ENCODE data around the gene GPR18.

The GPR18 gene

GRCh38 chr13:99267927-99268326 is 9.7 kb upstream of the GPR18 start:
- H3K27ac ChIP-seq (ENCODE audit: low read length) = no peak overlapping the region
- H3K4me1 ChIP-seq (ENCODE audit: control insufficient read depth, insufficient read depth, low read length) = no peaks in the 10 kb centered on the region
- H3K4me3 ChIP-seq (ENCODE audit: low read length in 2 of 2) = no peak overlapping the region
- no peak overlapping the region for H3K9ac ChIP-seq (ENCODE audit: low read length in 2 of 2)
- H3K27me3 ChIP-seq (ENCODE audit: control insufficient read depth in 1 of 2, insufficient read depth in 2 of 2, low read length in 2 of 2) = no peaks in the 10 kb centered on the region
- H3K36me3 ChIP-seq (ENCODE audit: control insufficient read depth in 2 of 2, insufficient read depth in 2 of 2, low read length in 2 of 2) = peaks cover 0 to 7% of the 10 kb centered on the region in 2 donors
- peaks cover 0 to 4% of the 10 kb centered on the region in 2 donors for H3K9me3 ChIP-seq (ENCODE audit: control insufficient read depth in 2 of 2, low read length in 2 of 2)

- no peaks in the 10 kb centered on the region for H3K4me1 ChIP-seq (ENCODE audit: control insufficient read depth, insufficient read depth, low read length)
- no peak overlapping the region for H3K9ac ChIP-seq (ENCODE audit: low read length in 2 of 2)
- no peak overlapping the region for H3K27ac ChIP-seq (ENCODE audit: low read length)
- no peaks in the 10 kb centered on the region for H3K27me3 ChIP-seq (ENCODE audit: control insufficient read depth in 1 of 2, insufficient read depth in 2 of 2, low read length in 2 of 2)
- H3K4me3 ChIP-seq (ENCODE audit: low read length in 2 of 2) = no peak overlapping the region
- H3K36me3 ChIP-seq (ENCODE audit: control insufficient read depth in 2 of 2, insufficient read depth in 2 of 2, low read length in 2 of 2) = peaks cover 0 to 7% of the 10 kb centered on the region in 2 donors
- H3K9me3 ChIP-seq (ENCODE audit: control insufficient read depth in 2 of 2, low read length in 2 of 2) = no peaks in the 10 kb centered on the region
Measured at GRCh38 chr13:99266827-99267226, 8.6 kb upstream of the GPR18 start.

GRCh38 chr13:99265821-99266426 is 7.7 kb upstream of the GPR18 start:
- Histone ChIP-seq H3K27me3 (ENCODE audit: control insufficient read depth in 1 of 2, insufficient read depth in 2 of 2, low read length in 2 of 2) (no peaks in the 10 kb centered on the region), H3K4me3 (ENCODE audit: low read length in 2 of 2) (no peak overlapping the region), H3K9me3 (ENCODE audit: control insufficient read depth in 2 of 2, low read length in 2 of 2) (no peaks in the 10 kb centered on the region), H3K4me1 (ENCODE audit: control insufficient read depth, insufficient read depth, low read length) (no peaks in the 10 kb centered on the region), H3K36me3 (ENCODE audit: control insufficient read depth in 2 of 2, insufficient read depth in 2 of 2, low read length in 2 of 2) (peaks cover 0 to 7% of the 10 kb centered on the region in 2 donors), H3K27ac (ENCODE audit: low read length) (no peak overlapping the region), H3K9ac (ENCODE audit: low read length in 2 of 2) (no peak overlapping the region)

- Histone ChIP-seq H3K4me1 (ENCODE audit: control insufficient read depth, insufficient read depth, low read length) (no peaks in the 10 kb centered on the region), H3K4me3 (ENCODE audit: low read length in 2 of 2) (no peak overlapping the region), H3K36me3 (ENCODE audit: control insufficient read depth in 2 of 2, insufficient read depth in 2 of 2, low read length in 2 of 2) (peaks cover 0 to 7% of the 10 kb centered on the region in 2 donors), H3K27ac (ENCODE audit: low read length) (no peak overlapping the region), H3K9me3 (ENCODE audit: control insufficient read depth in 2 of 2, low read length in 2 of 2) (no peaks in the 10 kb centered on the region), H3K9ac (ENCODE audit: low read length in 2 of 2) (no peak overlapping the region), H3K27me3 (ENCODE audit: control insufficient read depth in 1 of 2, insufficient read depth in 2 of 2, low read length in 2 of 2) (no peaks in the 10 kb centered on the region)
Measured at GRCh38 chr13:99265162-99265800, 7.1 kb upstream of the GPR18 start.

GRCh38 chr13:99264051-99264450 is 5.9 kb upstream of the GPR18 start:
- Histone ChIP-seq H3K9ac (ENCODE audit: low read length in 2 of 2) (no peak overlapping the region), H3K27ac (ENCODE audit: low read length) (no peak overlapping the region), H3K4me1 (ENCODE audit: control insufficient read depth, insufficient read depth, low read length) (no peaks in the 10 kb centered on the region)

GRCh38 chr13:99263126-99263785 is 5.1 kb upstream of the GPR18 start:
- Histone ChIP-seq H3K36me3 (ENCODE audit: control insufficient read depth in 2 of 2, insufficient read depth in 2 of 2, low read length in 2 of 2) (peaks cover 0 to 11% of the 10 kb centered on the region in 2 donors), H3K4me1 (ENCODE audit: control insufficient read depth, insufficient read depth, low read length) (no peaks in the 10 kb centered on the region), H3K4me3 (ENCODE audit: low read length in 2 of 2) (no peak overlapping the region), H3K27ac (ENCODE audit: low read length) (no peak overlapping the region), H3K27me3 (ENCODE audit: control insufficient read depth in 1 of 2, insufficient read depth in 2 of 2, low read length in 2 of 2) (no peaks in the 10 kb centered on the region), H3K9me3 (ENCODE audit: control insufficient read depth in 2 of 2, low read length in 2 of 2) (no peaks in the 10 kb centered on the region), H3K9ac (ENCODE audit: low read length in 2 of 2) (no peak overlapping the region)

More at GRCh38 chr13:99264051-99264450, 5.9 kb upstream of the GPR18 start:
- no peaks in the 10 kb centered on the region for H3K27me3 ChIP-seq (ENCODE audit: control insufficient read depth in 1 of 2, insufficient read depth in 2 of 2, low read length in 2 of 2)
- H3K4me3 ChIP-seq (ENCODE audit: low read length in 2 of 2) = no peak overlapping the region
- peaks cover 0 to 11% of the 10 kb centered on the region in 2 donors for H3K36me3 ChIP-seq (ENCODE audit: control insufficient read depth in 2 of 2, insufficient read depth in 2 of 2, low read length in 2 of 2)
- no peaks in the 10 kb centered on the region for H3K9me3 ChIP-seq (ENCODE audit: control insufficient read depth in 2 of 2, low read length in 2 of 2)

- H3K9me3 ChIP-seq (ENCODE audit: control insufficient read depth in 2 of 2, low read length in 2 of 2) = no peaks in the 10 kb centered on the region
- H3K27ac ChIP-seq (ENCODE audit: low read length) = no peak overlapping the region
- no peaks in the 10 kb centered on the region for H3K4me1 ChIP-seq (ENCODE audit: control insufficient read depth, insufficient read depth, low read length)
- H3K36me3 ChIP-seq (ENCODE audit: control insufficient read depth in 2 of 2, insufficient read depth in 2 of 2, low read length in 2 of 2) = peaks cover 0 to 7% of the 10 kb centered on the region in 2 donors
- H3K4me3 ChIP-seq (ENCODE audit: low read length in 2 of 2) = no peak overlapping the region
- no peaks in the 10 kb centered on the region for H3K27me3 ChIP-seq (ENCODE audit: control insufficient read depth in 1 of 2, insufficient read depth in 2 of 2, low read length in 2 of 2)
- no peak overlapping the region for H3K9ac ChIP-seq (ENCODE audit: low read length in 2 of 2)
Measured at GRCh38 chr13:99261059-99261458, 2.9 kb upstream of the GPR18 start.

- Histone ChIP-seq H3K27ac (ENCODE audit: low read length) (no peak overlapping the region), H3K9me3 (ENCODE audit: control insufficient read depth in 2 of 2, low read length in 2 of 2) (no peaks in the 10 kb centered on the region), H3K36me3 (ENCODE audit: control insufficient read depth in 2 of 2, insufficient read depth in 2 of 2, low read length in 2 of 2) (peaks cover under 1 to 10% of the 10 kb centered on the region in 2 donors), H3K4me3 (ENCODE audit: low read length in 2 of 2) (no peak overlapping the region), H3K27me3 (ENCODE audit: control insufficient read depth in 1 of 2, insufficient read depth in 2 of 2, low read length in 2 of 2) (no peaks in the 10 kb centered on the region), H3K4me1 (ENCODE audit: control insufficient read depth, insufficient read depth, low read length) (no peaks in the 10 kb centered on the region), H3K9ac (ENCODE audit: low read length in 2 of 2) (no peak overlapping the region)
Measured at GRCh38 chr13:99260216-99260615, 2.0 kb upstream of the GPR18 start.

GRCh38 chr13:99258946-99259345 is 767 bp upstream of the GPR18 start:
- Histone ChIP-seq H3K27me3 (ENCODE audit: control insufficient read depth in 1 of 2, insufficient read depth in 2 of 2, low read length in 2 of 2) (no peaks in the 10 kb centered on the region), H3K4me1 (ENCODE audit: control insufficient read depth, insufficient read depth, low read length) (no peaks in the 10 kb centered on the region), H3K36me3 (ENCODE audit: control insufficient read depth in 2 of 2, insufficient read depth in 2 of 2, low read length in 2 of 2) (peaks cover 3 to 13% of the 10 kb centered on the region in 2 donors), H3K9ac (ENCODE audit: low read length in 2 of 2) (no peak overlapping the region), H3K9me3 (ENCODE audit: control insufficient read depth in 2 of 2, low read length in 2 of 2) (no peaks in the 10 kb centered on the region), H3K27ac (ENCODE audit: low read length) (no peak overlapping the region), H3K4me3 (ENCODE audit: low read length in 2 of 2) (no peak overlapping the region)

GRCh38 chr13:99257291-99257690 is 888 bp downstream of the GPR18 start:
- H3K4me1 ChIP-seq (ENCODE audit: control insufficient read depth, insufficient read depth, low read length) = no peaks in the 10 kb centered on the region
- H3K27me3 ChIP-seq (ENCODE audit: control insufficient read depth in 1 of 2, insufficient read depth in 2 of 2, low read length in 2 of 2) = no peaks in the 10 kb centered on the region
- no peak overlapping the region for H3K4me3 ChIP-seq (ENCODE audit: low read length in 2 of 2)
- H3K9me3 ChIP-seq (ENCODE audit: control insufficient read depth in 2 of 2, low read length in 2 of 2) = no peaks in the 10 kb centered on the region
- no peak overlapping the region for H3K9ac ChIP-seq (ENCODE audit: low read length in 2 of 2)
- H3K27ac ChIP-seq (ENCODE audit: low read length) = no peak overlapping the region
- peaks cover 3 to 12% of the 10 kb centered on the region in 2 donors for H3K36me3 ChIP-seq (ENCODE audit: control insufficient read depth in 2 of 2, insufficient read depth in 2 of 2, low read length in 2 of 2)

GRCh38 chr13:99256709-99257108 is 1.5 kb downstream of the GPR18 start:
- H3K27ac ChIP-seq (ENCODE audit: low read length) = no peak overlapping the region
- no peaks in the 10 kb centered on the region for H3K4me1 ChIP-seq (ENCODE audit: control insufficient read depth, insufficient read depth, low read length)
- no peak overlapping the region for H3K9ac ChIP-seq (ENCODE audit: low read length in 2 of 2)
- no peaks in the 10 kb centered on the region for H3K27me3 ChIP-seq (ENCODE audit: control insufficient read depth in 1 of 2, insufficient read depth in 2 of 2, low read length in 2 of 2)
- no peak overlapping the region for H3K4me3 ChIP-seq (ENCODE audit: low read length in 2 of 2)
- no peaks in the 10 kb centered on the region for H3K9me3 ChIP-seq (ENCODE audit: control insufficient read depth in 2 of 2, low read length in 2 of 2)
- H3K36me3 ChIP-seq (ENCODE audit: control insufficient read depth in 2 of 2, insufficient read depth in 2 of 2, low read length in 2 of 2) = peaks cover 3 to 12% of the 10 kb centered on the region in 2 donors

Data from stomach smooth muscle (tissue), 2 donors.